WTC11 (cell line): ENCODE measurements around the gene CAST. TPM values are rescaled to one million over a fixed set of nuclear protein-coding genes. Genes with fewer than 3 reads are reported as not detected.
A peak's percentile ranks its signal among the peaks of the same experiment; 100 is the strongest.
"Not testable (repeated sequence)": the region's sequence is repeated elsewhere in the genome, so short reads cannot be mapped to it uniquely, and the experiment has no call there.

Experiments used
- ATAC-seq: fragments of 200-7000 bp; cut with Tn5 transposase; 2 replicates; pipeline ENCODE4 v1.10.0; 2021; ENCODE audit warnings: mild to moderate bottlenecking, moderate library complexity
- CTCF ChIA-PET: fragments of 300-600 bp; sonication (Branson Sonifier 250); formaldehyde crosslinking; loops from one replicate; lab custom pipeline; 2021; ENCODE audit warnings: antibody characterized with exemption; lab: Charles Lee
- POLR2A ChIA-PET: fragments of 350-600 bp; sonication (Branson Sonifier 250); formaldehyde crosslinking; loops from one replicate; lab custom pipeline; 2021; ENCODE audit warnings: antibody characterized with exemption; lab: Charles Lee
- DNase-seq: peaks from one replicate; pipeline ENCODE4 v3.0.0; 2021; ENCODE audit warnings: low spot score
- H3K27ac Mint-ChIP-seq: 2 replicates; pipeline ENCODE4 v1.8.0; 2021; ENCODE audit warnings: mixed read lengths
- H3K27me3 Mint-ChIP-seq: 2 replicates; pipeline ENCODE4 v1.8.0; 2021; ENCODE audit warnings: low read depth, mild to moderate bottlenecking, moderate library complexity, mixed read lengths
- H3K36me3 Mint-ChIP-seq: 2 replicates; pipeline ENCODE4 v1.8.0; 2021; ENCODE audit warnings: mixed read lengths
- H3K4me1 Mint-ChIP-seq: 2 replicates; pipeline ENCODE4 v1.8.0; 2022; ENCODE audit warnings: mixed read lengths
- H3K4me3 Mint-ChIP-seq: 2 replicates; pipeline ENCODE4 v1.8.0; 2021; ENCODE audit warnings: mild to moderate bottlenecking, moderate library complexity, mixed read lengths
- H3K9me3 Mint-ChIP-seq: 2 replicates; pipeline ENCODE4 v1.8.0; 2021; ENCODE audit warnings: mixed read lengths
- CREB1 ChIP-seq: sonication (generic); formaldehyde crosslinking; IDR thresholded peaks from 2 replicates; pipeline ENCODE4 v1.8.0; 2023; ENCODE audit warnings: mild to moderate bottlenecking, missing genetic modification reagents
- E2F5 ChIP-seq: sonication (generic); formaldehyde crosslinking; IDR thresholded peaks from 2 replicates; pipeline ENCODE4 v1.8.1; 2022; ENCODE audit warnings: mild to moderate bottlenecking, moderate library complexity, missing genetic modification reagents
- GABPB1 ChIP-seq: sonication (generic); formaldehyde crosslinking; IDR thresholded peaks from 2 replicates; pipeline ENCODE4 v1.8.1; 2023; ENCODE audit warnings: mild to moderate bottlenecking, missing genetic modification reagents
- GTF2I ChIP-seq: fragments of 250-450 bp; sonication (Bioruptor Pico); conservative IDR thresholded peaks from 2 replicates; pipeline ENCODE4 v1.4.0; 2021; ENCODE audit warnings: mild to moderate bottlenecking
- JAZF1 ChIP-seq: fragments of 250-450 bp; sonication (Bioruptor Pico); IDR thresholded peaks from 2 replicates; pipeline ENCODE4 v1.9.0; 2021; ENCODE audit warnings: moderate library complexity, mild to moderate bottlenecking, inconsistent platforms
- MYBL2 ChIP-seq: sonication (generic); formaldehyde crosslinking; IDR thresholded peaks from 2 replicates; pipeline ENCODE4 v1.8.1; 2023; ENCODE audit warnings: mild to moderate bottlenecking, moderate library complexity, missing genetic modification reagents
- NFATC4 ChIP-seq: fragments of 250-450 bp; sonication (Bioruptor Pico); IDR thresholded peaks from 2 replicates; pipeline ENCODE4 v1.9.0; 2021; ENCODE audit warnings: mild to moderate bottlenecking
- NR1H2 ChIP-seq: sonication (generic); formaldehyde crosslinking; IDR thresholded peaks from 2 replicates; pipeline ENCODE4 v1.9.0; 2021; ENCODE audit warnings: mild to moderate bottlenecking, moderate library complexity, missing genetic modification reagents
- NR2C2 ChIP-seq: sonication (generic); formaldehyde crosslinking; IDR thresholded peaks from 2 replicates; pipeline ENCODE4 v1.8.0; 2022; ENCODE audit warnings: mild to moderate bottlenecking, missing genetic modification reagents
- SP1 ChIP-seq: sonication (generic); formaldehyde crosslinking; conservative IDR thresholded peaks from 2 replicates; pipeline ENCODE4 v1.8.1; 2022; ENCODE audit warnings: missing genetic modification reagents
- USF2 ChIP-seq: sonication (generic); formaldehyde crosslinking; IDR thresholded peaks from 2 replicates; pipeline ENCODE4 v1.8.1; 2023; ENCODE audit warnings: mild to moderate bottlenecking, missing genetic modification reagents, moderate library complexity
- ZNF138 ChIP-seq: sonication (generic); formaldehyde crosslinking; conservative IDR thresholded peaks from 2 replicates; pipeline ENCODE4 v1.8.1; 2022; ENCODE audit warnings: mild to moderate bottlenecking, moderate library complexity, missing genetic modification reagents
- ZSCAN18 ChIP-seq: fragments of 250-450 bp; sonication (Bioruptor Pico); IDR thresholded peaks from 2 replicates; pipeline ENCODE4 v2.1.2; 2022; ENCODE audit warnings: mild to moderate bottlenecking, moderate library complexity
- total RNA-seq: library from RNA; stranded (reverse); gene quantifications from 3 replicates; pipeline ENCODE4 v1.2.3, GENCODE V29; 2021
- TF ChIP-seq, protein P1 (sequence below): sonication (generic); formaldehyde crosslinking; IDR thresholded peaks from 2 replicates; pipeline ENCODE4 v1.8.0; 2022; ENCODE audit warnings: missing genetic modification reagents
- TF ChIP-seq, protein P2 (sequence below): fragments of 250-450 bp; sonication (Bioruptor Pico); IDR thresholded peaks from 2 replicates; pipeline ENCODE4 v1.9.0; 2021; ENCODE audit warnings: mild to moderate bottlenecking
- TF ChIP-seq, protein P3 (sequence below): sonication (generic); formaldehyde crosslinking; IDR thresholded peaks from 2 replicates; pipeline ENCODE4 v1.8.1; 2022; ENCODE audit warnings: low read depth, mild to moderate bottlenecking, moderate library complexity, missing genetic modification reagents, borderline replicate concordance
- TF ChIP-seq, protein P4 (sequence below): sonication (generic); formaldehyde crosslinking; IDR thresholded peaks from 2 replicates; pipeline ENCODE4 v1.8.1; 2022; ENCODE audit warnings: low read depth, missing genetic modification reagents, borderline replicate concordance

The CAST gene
- total RNA-seq, 1 experiment from 2014 or later: 40.0 TPM

DNA sequence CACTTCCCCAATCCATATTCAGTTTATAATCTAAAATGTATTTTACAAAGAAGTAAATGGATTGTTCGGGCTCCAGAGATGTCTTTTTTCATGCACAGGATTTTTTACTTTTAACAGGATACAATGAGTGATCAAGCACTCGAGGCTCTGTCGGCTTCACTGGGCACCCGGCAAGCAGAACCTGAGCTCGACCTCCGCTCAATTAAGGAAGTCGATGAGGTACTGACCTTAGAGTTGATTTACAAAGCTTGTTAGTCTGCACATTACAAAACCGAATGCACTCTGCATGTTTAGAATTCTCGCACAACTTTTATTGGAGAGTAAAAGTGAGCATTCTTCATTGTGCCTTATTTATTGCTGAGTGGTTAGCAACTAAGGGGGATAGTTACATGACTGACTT, 80.4 kb downstream of the CAST start (continued):
- TF ChIP-seq ZSCAN18 (CRISPR knock-in tag): no peak
- no peak for TF ChIP-seq MYBL2 (CRISPR knock-in tag)
- TF ChIP-seq, protein P1, sequence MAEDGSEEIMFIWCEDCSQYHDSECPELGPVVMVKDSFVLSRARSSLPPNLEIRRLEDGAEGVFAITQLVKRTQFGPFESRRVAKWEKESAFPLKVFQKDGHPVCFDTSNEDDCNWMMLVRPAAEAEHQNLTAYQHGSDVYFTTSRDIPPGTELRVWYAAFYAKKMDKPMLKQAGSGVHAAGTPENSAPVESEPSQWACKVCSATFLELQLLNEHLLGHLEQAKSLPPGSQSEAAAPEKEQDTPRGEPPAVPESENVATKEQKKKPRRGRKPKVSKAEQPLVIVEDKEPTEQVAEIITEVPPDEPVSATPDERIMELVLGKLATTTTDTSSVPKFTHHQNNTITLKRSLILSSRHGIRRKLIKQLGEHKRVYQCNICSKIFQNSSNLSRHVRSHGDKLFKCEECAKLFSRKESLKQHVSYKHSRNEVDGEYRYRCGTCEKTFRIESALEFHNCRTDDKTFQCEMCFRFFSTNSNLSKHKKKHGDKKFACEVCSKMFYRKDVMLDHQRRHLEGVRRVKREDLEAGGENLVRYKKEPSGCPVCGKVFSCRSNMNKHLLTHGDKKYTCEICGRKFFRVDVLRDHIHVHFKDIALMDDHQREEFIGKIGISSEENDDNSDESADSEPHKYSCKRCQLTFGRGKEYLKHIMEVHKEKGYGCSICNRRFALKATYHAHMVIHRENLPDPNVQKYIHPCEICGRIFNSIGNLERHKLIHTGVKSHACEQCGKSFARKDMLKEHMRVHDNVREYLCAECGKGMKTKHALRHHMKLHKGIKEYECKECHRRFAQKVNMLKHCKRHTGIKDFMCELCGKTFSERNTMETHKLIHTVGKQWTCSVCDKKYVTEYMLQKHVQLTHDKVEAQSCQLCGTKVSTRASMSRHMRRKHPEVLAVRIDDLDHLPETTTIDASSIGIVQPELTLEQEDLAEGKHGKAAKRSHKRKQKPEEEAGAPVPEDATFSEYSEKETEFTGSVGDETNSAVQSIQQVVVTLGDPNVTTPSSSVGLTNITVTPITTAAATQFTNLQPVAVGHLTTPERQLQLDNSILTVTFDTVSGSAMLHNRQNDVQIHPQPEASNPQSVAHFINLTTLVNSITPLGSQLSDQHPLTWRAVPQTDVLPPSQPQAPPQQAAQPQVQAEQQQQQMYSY: no peak
- no peak for TF ChIP-seq NFATC4
- no peak for TF ChIP-seq E2F5 (CRISPR knock-in tag)
- TF ChIP-seq, protein P2, sequence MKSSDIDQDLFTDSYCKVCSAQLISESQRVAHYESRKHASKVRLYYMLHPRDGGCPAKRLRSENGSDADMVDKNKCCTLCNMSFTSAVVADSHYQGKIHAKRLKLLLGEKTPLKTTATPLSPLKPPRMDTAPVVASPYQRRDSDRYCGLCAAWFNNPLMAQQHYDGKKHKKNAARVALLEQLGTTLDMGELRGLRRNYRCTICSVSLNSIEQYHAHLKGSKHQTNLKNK (CRISPR knock-in tag): no peak
- TF ChIP-seq, protein P3, sequence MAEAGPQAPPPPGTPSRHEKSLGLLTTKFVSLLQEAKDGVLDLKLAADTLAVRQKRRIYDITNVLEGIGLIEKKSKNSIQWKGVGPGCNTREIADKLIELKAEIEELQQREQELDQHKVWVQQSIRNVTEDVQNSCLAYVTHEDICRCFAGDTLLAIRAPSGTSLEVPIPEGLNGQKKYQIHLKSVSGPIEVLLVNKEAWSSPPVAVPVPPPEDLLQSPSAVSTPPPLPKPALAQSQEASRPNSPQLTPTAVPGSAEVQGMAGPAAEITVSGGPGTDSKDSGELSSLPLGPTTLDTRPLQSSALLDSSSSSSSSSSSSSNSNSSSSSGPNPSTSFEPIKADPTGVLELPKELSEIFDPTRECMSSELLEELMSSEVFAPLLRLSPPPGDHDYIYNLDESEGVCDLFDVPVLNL (CRISPR knock-in tag): no peak

- Mint-ChIP-seq H3K4me3 (no peak overlapping the region), H3K9me3 (no peaks in the 10 kb centered on the region), H3K4me1 (peaks cover 13% of the 10 kb centered on the region), H3K27me3 (no peaks in the 10 kb centered on the region), H3K36me3 (peaks cover 15% of the 10 kb centered on the region), H3K27ac (peak overlapping the region; percentile 83)
- CTCF ChIA-PET: interaction anchor here (1.0 to 2.2 kb wide), 6 partner anchors 9 to 399 kb away, joined by 3 to 16 read pairs (median 4); partner anchors contain the start of gene LIX1
- no peak for DNase-seq
- ATAC-seq: peak; percentile 70
- POLR2A ChIA-PET: interaction anchor here (1.0 kb wide), 1 partner anchor 40 kb away, joined by 3 read pairs; no protein-coding TSS in a partner anchor
- TF ChIP-seq NR2C2 (CRISPR knock-in tag): no peak
- TF ChIP-seq ZSCAN18 (CRISPR knock-in tag): no peak
- TF ChIP-seq, protein P4, sequence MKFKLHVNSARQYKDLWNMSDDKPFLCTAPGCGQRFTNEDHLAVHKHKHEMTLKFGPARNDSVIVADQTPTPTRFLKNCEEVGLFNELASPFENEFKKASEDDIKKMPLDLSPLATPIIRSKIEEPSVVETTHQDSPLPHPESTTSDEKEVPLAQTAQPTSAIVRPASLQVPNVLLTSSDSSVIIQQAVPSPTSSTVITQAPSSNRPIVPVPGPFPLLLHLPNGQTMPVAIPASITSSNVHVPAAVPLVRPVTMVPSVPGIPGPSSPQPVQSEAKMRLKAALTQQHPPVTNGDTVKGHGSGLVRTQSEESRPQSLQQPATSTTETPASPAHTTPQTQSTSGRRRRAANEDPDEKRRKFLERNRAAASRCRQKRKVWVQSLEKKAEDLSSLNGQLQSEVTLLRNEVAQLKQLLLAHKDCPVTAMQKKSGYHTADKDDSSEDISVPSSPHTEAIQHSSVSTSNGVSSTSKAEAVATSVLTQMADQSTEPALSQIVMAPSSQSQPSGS: no peak
- no peak for TF ChIP-seq CREB1 (CRISPR knock-in tag)
Observed at GRCh38 chr5:96743065-96743768, 81.0 kb downstream of the CAST start.

DNA sequence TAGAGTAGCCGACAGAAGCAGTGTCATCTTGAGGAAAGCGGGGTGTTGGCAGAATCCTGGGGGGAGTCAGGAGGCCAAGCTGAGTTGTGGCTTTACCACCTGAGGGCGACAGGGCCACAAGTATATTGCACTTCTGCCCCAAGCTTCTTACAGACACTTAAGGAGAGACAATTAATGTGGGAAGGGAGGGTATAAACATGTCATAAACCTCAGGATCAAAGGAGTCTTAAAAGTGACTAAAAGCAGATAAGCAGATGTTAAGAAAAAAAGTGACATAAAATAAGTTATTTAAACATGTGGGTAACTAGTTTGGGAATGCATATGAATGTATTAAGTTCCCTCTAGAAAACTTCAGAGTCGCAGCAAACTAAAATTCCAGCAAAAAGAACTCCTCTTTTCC, 81.6 kb downstream of the CAST start:
- Mint-ChIP-seq H3K27me3 (no peaks in the 10 kb centered on the region), H3K36me3 (peaks cover 12% of the 10 kb centered on the region), H3K4me1 (peaks cover 13% of the 10 kb centered on the region), H3K27ac (peak overlapping the region; percentile 32), H3K4me3 (no peak overlapping the region), H3K9me3 (no peaks in the 10 kb centered on the region)
- TF ChIP-seq ZNF138 (CRISPR knock-in tag): no peak
- TF ChIP-seq NR1H2: no peak
- TF ChIP-seq JAZF1: no peak
- TF ChIP-seq GTF2I (CRISPR knock-in tag): no peak
- no peak for TF ChIP-seq SP1 (CRISPR knock-in tag)
- no peak for TF ChIP-seq USF2 (CRISPR knock-in tag)
- no peak for TF ChIP-seq NR2C2 (CRISPR knock-in tag)
- TF ChIP-seq GABPB1 (CRISPR knock-in tag): no peak
- CTCF ChIA-PET: interaction anchor here (1.0 to 2.2 kb wide), 6 partner anchors 9 to 399 kb away, joined by 3 to 16 read pairs (median 4); partner anchors contain the start of gene LIX1
- no peak for DNase-seq
- ATAC-seq: peak; percentile 41; the same call in 1 of the 2 replicates
- POLR2A ChIA-PET: interaction anchor here (1.0 kb wide), 1 partner anchor 41 kb away, joined by 3 read pairs; no protein-coding TSS in a partner anchor

GRCh38 chr5:96744218-96744617, 82.0 kb downstream of the CAST start:
- peaks cover 12% of the 10 kb centered on the region for H3K36me3 Mint-ChIP-seq
- CTCF ChIA-PET: interaction anchor here (1.7 to 2.2 kb wide), 2 partner anchors 8 to 130 kb away, joined by 14 to 16 read pairs; no protein-coding TSS in a partner anchor
- not testable (repeated sequence) for DNase-seq, H3K4me3 Mint-ChIP-seq, H3K27ac Mint-ChIP-seq, H3K9me3 Mint-ChIP-seq, H3K27me3 Mint-ChIP-seq, ATAC-seq
- POLR2A ChIA-PET: interaction anchor here (1.0 kb wide), 1 partner anchor 41 kb away, joined by 3 read pairs; no protein-coding TSS in a partner anchor
- peaks cover 13% of the 10 kb centered on the region for H3K4me1 Mint-ChIP-seq
